ENCODE results near the gene HDAC3. TPM values are rescaled to one million over a fixed set of nuclear protein-coding genes. Genes with fewer than 3 reads are reported as not detected.

Gene HDAC3
- polyA plus RNA-seq, 1 experiment, result 78.3 TPM

DNA sequence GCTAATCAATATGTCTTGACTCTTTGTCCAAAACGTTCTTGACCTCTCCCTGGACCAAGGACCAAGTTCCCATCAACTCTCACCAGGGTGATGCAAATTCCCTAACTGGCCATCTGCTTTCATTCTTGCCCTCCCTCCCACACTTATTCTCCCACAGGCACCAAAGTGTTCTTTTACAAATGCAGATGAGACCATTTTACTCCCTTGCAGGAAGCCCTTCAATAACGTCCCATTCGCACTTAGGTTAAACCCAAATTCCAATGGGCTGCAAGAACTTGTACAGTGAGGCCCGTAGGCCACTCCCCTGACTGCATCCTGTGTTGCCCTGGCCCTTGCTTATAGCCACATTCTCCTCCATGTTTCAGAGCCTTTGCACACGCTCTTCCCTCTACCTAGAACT is 38.1 kb upstream of the HDAC3 start:
- CTCF ChIA-PET, result no interaction called here
- POLR2A ChIA-PET, result no interaction called here
- Histone ChIP-seq H3K27ac (ENCODE audit: low read depth, low read length) (no peak overlapping the region), H3K27me3 (ENCODE audit: control insufficient read depth, insufficient read depth, low read length) (no peaks in the 10 kb centered on the region), H3K9me3 (ENCODE audit: control insufficient read depth, insufficient read depth, low read length) (no peaks in the 10 kb centered on the region), H3K4me3 (ENCODE audit: low read depth, low read length) (no peak overlapping the region)
- DNase-seq (ENCODE audit: low read depth, low spot score), result no peak
- TF ChIP-seq, protein P1, sequence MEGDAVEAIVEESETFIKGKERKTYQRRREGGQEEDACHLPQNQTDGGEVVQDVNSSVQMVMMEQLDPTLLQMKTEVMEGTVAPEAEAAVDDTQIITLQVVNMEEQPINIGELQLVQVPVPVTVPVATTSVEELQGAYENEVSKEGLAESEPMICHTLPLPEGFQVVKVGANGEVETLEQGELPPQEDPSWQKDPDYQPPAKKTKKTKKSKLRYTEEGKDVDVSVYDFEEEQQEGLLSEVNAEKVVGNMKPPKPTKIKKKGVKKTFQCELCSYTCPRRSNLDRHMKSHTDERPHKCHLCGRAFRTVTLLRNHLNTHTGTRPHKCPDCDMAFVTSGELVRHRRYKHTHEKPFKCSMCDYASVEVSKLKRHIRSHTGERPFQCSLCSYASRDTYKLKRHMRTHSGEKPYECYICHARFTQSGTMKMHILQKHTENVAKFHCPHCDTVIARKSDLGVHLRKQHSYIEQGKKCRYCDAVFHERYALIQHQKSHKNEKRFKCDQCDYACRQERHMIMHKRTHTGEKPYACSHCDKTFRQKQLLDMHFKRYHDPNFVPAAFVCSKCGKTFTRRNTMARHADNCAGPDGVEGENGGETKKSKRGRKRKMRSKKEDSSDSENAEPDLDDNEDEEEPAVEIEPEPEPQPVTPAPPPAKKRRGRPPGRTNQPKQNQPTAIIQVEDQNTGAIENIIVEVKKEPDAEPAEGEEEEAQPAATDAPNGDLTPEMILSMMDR (IDR thresholded peaks at IDR 0.05; ENCODE audit: low read depth, low read length), result no peak

DNA sequence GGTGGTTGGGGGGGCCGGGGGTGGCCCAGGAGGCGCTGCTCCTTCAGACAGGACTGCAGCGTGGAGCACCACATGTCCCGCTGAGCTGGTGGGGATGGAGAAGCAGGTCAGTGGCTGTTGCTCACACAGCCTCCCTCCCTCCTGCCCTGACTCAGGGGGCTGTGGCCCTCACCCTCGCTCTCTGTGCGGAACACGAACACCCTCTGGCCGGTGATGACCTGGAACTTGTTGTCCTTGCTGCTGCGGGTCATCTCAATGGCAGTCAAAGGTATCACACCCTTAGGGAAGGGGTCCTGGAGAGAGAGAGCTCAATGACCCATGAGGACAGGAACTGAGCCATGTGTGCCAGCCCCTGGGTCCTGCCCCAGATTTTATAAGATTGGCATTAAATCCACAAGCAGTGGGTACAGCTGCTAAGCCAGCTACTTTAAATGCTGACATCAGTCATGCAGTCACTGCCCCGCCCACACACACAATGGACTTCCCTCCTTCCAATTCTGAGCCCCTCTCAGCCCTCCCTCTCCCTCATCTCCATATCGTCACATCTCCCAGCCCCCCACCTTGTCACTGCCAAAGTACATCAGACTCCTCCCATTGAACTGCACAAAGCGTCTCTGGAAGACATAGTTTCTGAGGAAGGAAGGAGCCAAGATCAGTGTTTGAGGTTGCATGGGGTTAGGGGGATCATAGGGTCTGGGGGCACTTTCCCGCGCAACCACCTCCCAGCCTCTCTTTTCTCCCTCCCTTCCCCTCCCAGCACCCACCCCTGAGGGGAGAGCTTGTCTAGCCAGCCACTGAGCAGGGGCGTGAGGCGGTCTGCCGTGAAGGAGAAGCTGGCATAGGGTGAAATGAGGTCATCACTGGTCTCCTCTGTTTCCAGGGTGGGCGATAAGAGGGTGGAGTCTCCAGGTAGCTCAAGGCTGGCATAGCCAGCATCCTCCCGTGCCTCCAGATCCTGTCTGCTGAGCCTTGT is 36.5 kb upstream of the HDAC3 start:
- no peak overlapping the region for H3K27ac ChIP-seq (ENCODE audit: low read depth, low read length)
- POLR2A ChIA-PET, result interaction anchor here (0.6 kb wide), 1 partner anchor 20 kb away, joined by 3 read pairs; no protein-coding TSS in a partner anchor
- CTCF ChIA-PET, result interaction anchor here (0.6 to 1.6 kb wide), 5 partner anchors 9 to 1269 kb away, joined by 3 to 7 read pairs (median 3); no protein-coding TSS in a partner anchor
- no peak overlapping the region for H3K4me3 ChIP-seq (ENCODE audit: low read depth, low read length)
- TF ChIP-seq, protein P1 (IDR thresholded peaks at IDR 0.05; ENCODE audit: low read depth, low read length), result no peak
- DNase-seq (ENCODE audit: low read depth, low spot score), result no peak
- H3K9me3 ChIP-seq (ENCODE audit: control insufficient read depth, insufficient read depth, low read length), result no peaks in the 10 kb centered on the region
- H3K27me3 ChIP-seq (ENCODE audit: control insufficient read depth, insufficient read depth, low read length), result no peaks in the 10 kb centered on the region

DNA sequence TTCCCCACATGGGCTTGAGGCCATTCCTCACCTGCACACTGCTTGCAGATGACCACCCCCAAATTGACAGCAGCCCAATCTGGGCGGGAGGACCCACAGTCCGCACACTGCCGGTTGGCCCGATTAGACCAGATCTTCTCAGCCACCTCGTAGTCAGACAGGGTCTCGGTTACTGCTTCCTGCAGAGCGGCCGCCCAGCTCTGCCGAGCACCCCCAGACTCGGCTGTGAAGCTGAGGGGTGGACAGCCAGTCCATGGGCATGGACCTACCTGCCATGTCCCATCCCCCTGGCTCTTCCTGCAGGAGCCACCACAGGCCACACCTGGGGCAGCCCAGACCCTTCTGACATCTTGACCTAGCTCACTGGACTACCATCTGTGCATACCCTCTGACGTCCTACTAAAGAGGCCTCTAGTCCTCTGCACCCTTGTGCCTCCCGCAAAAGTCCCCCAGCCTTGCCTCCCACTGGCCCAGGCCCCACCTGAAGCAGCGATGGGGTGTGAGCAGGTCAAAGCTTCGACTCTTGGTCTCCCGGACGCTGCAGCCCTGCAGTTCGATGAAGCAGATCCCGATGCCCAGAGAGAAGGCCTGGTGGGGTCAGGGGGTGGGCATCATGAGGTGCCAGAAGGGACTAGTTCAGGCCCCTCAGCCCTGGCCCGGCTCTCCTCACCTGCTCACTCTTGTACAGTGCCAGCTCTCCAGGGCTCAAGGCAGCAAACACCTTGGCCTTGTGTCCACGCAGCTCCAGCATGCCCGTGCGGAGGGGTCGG is 35.6 kb upstream of the HDAC3 start:
- H3K4me3 ChIP-seq (ENCODE audit: low read depth, low read length), result no peak overlapping the region
- no peak overlapping the region for H3K27ac ChIP-seq (ENCODE audit: low read depth, low read length)
- no peaks in the 10 kb centered on the region for H3K9me3 ChIP-seq (ENCODE audit: control insufficient read depth, insufficient read depth, low read length)
- CTCF ChIA-PET, result interaction anchor here (0.6 to 1.5 kb wide), 4 partner anchors 29 to 1268 kb away, joined by 3 to 7 read pairs (median 3); no protein-coding TSS in a partner anchor
- no peaks in the 10 kb centered on the region for H3K27me3 ChIP-seq (ENCODE audit: control insufficient read depth, insufficient read depth, low read length)
- no peak for DNase-seq (ENCODE audit: low read depth, low spot score)
- POLR2A ChIA-PET, result no interaction called here
- TF ChIP-seq, protein P1 (IDR thresholded peaks at IDR 0.05; ENCODE audit: low read depth, low read length), result no peak

DNA sequence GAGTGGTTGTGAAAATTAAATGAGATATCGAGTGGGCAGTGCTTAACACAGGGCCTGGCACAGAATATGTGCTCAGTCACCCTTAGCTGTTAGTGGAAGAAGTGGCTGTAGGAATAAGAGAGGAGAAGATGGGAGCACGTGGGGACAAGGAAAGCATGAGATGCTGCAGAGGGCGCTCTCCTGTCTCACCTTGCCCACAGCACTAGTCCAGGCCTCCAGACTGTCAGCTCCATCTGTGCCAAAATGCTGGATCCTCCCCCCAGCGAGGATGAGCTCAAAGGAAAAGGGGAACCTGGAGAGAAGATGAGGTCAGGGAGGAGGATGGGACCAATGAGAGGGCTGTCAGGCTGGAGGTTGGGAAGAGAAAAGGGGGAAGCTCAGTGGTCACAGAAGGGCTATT is 32.9 kb upstream of the HDAC3 start:
- ChIA-PET POLR2A (no interaction called here), CTCF (interaction anchor here (0.8 to 1.7 kb wide), 7 partner anchors 23 to 291 kb away, joined by 3 to 11 read pairs (median 3); partner anchors contain the start of gene PCDH1)
- Histone ChIP-seq H3K4me3 (ENCODE audit: low read depth, low read length) (no peak overlapping the region), H3K27me3 (ENCODE audit: control insufficient read depth, insufficient read depth, low read length) (no peaks in the 10 kb centered on the region), H3K27ac (ENCODE audit: low read depth, low read length) (no peak overlapping the region), H3K9me3 (ENCODE audit: control insufficient read depth, insufficient read depth, low read length) (no peaks in the 10 kb centered on the region)
- no peak for DNase-seq (ENCODE audit: low read depth, low spot score)
- TF ChIP-seq, protein P1 (IDR thresholded peaks at IDR 0.05; ENCODE audit: low read depth, low read length), result no peak
